Testis (tissue), 2 donors: ENCODE results near the gene ACP3.
"Not testable (repeated sequence)": the region's sequence is repeated elsewhere in the genome, so short reads cannot be mapped to it uniquely, and the experiment has no call there.

Experiments
- POLR2A ChIP-seq: fragments of 450-650 bp; IDR thresholded peaks from one replicate; pipeline ENCODE4 v1.6.1; 2017; ENCODE audit warnings: antibody characterized with exemption, mild to moderate bottlenecking, moderate library complexity
- TF ChIP-seq, protein P1 (sequence below), 3 experiments: fragments of 450-650 bp in 2 of 3; fragments of 200-600 bp in 1 of 3; sonication (generic) in 1 of 3; IDR thresholded peaks; one replicate each; pipeline ENCODE4 v1.5.1; 2016 to 2019; ENCODE audit warnings: antibody characterized with exemption in 3 of 3, mild to moderate bottlenecking in 2 of 3, moderate library complexity in 1 of 3

DNA sequence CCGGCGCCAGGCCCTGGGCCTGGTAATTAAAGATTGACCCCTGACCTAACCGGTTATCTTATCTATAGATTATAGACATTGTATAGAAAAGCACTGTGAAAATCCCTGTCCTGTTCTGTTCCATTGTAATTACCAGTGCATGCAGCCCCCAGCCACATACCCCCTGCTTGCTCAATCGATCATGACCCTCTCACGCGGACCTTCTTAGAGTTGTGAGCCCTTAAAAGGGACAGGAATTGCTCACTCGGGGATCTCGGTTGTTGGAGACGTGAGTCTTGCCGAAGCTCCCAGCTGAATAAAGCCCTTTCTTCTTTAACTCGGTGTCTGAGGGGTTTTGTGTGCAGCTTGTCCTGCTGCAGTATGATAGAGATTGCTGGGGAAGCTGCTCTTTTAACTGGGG lies 7.2 kb upstream of the ACP3 start:
- TF ChIP-seq, protein P1, sequence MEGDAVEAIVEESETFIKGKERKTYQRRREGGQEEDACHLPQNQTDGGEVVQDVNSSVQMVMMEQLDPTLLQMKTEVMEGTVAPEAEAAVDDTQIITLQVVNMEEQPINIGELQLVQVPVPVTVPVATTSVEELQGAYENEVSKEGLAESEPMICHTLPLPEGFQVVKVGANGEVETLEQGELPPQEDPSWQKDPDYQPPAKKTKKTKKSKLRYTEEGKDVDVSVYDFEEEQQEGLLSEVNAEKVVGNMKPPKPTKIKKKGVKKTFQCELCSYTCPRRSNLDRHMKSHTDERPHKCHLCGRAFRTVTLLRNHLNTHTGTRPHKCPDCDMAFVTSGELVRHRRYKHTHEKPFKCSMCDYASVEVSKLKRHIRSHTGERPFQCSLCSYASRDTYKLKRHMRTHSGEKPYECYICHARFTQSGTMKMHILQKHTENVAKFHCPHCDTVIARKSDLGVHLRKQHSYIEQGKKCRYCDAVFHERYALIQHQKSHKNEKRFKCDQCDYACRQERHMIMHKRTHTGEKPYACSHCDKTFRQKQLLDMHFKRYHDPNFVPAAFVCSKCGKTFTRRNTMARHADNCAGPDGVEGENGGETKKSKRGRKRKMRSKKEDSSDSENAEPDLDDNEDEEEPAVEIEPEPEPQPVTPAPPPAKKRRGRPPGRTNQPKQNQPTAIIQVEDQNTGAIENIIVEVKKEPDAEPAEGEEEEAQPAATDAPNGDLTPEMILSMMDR (IDR thresholded peaks at IDR 0.05) = not testable (repeated sequence)
- TF ChIP-seq POLR2A = not testable (repeated sequence)
